Measurements from ENCODE around the gene CDK5RAP2.

- TF ChIP-seq, protein P1, sequence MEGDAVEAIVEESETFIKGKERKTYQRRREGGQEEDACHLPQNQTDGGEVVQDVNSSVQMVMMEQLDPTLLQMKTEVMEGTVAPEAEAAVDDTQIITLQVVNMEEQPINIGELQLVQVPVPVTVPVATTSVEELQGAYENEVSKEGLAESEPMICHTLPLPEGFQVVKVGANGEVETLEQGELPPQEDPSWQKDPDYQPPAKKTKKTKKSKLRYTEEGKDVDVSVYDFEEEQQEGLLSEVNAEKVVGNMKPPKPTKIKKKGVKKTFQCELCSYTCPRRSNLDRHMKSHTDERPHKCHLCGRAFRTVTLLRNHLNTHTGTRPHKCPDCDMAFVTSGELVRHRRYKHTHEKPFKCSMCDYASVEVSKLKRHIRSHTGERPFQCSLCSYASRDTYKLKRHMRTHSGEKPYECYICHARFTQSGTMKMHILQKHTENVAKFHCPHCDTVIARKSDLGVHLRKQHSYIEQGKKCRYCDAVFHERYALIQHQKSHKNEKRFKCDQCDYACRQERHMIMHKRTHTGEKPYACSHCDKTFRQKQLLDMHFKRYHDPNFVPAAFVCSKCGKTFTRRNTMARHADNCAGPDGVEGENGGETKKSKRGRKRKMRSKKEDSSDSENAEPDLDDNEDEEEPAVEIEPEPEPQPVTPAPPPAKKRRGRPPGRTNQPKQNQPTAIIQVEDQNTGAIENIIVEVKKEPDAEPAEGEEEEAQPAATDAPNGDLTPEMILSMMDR (IDR thresholded peaks at IDR 0.05 in 4 of 5, conservative IDR thresholded peaks at IDR 0.05 in 1 of 5), result no peak
- TF ChIP-seq POLR2A (IDR thresholded peaks at IDR 0.05), result no peak
Measured at GRCh38 chr9:120592210-120592609, 12.2 kb upstream of the CDK5RAP2 start.
